Measurements from ENCODE around the gene CRYGC.
"Not testable (repeated sequence)": the region's sequence is repeated elsewhere in the genome, so short reads cannot be mapped to it uniquely, and the experiment has no call there.

DNA sequence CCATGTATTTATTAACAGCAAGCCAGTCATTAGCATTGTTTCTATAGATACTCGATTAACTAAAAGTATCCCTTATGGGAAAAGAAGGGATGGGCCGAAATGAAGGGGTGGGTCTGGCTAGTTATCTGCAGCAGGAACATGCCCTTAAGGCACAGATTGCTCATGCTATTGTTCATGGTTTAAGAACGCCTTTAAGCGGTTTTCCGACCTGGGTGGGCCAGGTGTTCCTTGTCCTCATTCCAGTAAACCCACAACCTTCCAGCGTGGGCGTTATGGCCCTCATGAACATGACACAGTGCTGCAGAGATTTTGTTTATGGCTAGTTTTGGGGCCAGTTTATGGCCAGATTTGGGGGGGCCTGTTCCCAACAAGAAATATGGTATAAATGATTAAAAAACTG is 8.7 kb upstream of the CRYGC start:
- not testable (repeated sequence) for TF ChIP-seq EZH2 (IDR thresholded peaks at IDR 0.05; ENCODE audit: low read depth)
- TF ChIP-seq, protein P1, sequence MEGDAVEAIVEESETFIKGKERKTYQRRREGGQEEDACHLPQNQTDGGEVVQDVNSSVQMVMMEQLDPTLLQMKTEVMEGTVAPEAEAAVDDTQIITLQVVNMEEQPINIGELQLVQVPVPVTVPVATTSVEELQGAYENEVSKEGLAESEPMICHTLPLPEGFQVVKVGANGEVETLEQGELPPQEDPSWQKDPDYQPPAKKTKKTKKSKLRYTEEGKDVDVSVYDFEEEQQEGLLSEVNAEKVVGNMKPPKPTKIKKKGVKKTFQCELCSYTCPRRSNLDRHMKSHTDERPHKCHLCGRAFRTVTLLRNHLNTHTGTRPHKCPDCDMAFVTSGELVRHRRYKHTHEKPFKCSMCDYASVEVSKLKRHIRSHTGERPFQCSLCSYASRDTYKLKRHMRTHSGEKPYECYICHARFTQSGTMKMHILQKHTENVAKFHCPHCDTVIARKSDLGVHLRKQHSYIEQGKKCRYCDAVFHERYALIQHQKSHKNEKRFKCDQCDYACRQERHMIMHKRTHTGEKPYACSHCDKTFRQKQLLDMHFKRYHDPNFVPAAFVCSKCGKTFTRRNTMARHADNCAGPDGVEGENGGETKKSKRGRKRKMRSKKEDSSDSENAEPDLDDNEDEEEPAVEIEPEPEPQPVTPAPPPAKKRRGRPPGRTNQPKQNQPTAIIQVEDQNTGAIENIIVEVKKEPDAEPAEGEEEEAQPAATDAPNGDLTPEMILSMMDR (conservative IDR thresholded peaks at IDR 0.05): not testable (repeated sequence)

Data from PC-9 (cell line).